Glomerular visceral epithelial cell (primary cell): ENCODE results near the gene PTPRK.

Experiments used
- DNase-seq: peaks from one replicate; pipeline ENCODE4 v3.0.0-alpha.2; 2016; ENCODE audit errors: extremely low spot score

The PTPRK gene

DNA sequence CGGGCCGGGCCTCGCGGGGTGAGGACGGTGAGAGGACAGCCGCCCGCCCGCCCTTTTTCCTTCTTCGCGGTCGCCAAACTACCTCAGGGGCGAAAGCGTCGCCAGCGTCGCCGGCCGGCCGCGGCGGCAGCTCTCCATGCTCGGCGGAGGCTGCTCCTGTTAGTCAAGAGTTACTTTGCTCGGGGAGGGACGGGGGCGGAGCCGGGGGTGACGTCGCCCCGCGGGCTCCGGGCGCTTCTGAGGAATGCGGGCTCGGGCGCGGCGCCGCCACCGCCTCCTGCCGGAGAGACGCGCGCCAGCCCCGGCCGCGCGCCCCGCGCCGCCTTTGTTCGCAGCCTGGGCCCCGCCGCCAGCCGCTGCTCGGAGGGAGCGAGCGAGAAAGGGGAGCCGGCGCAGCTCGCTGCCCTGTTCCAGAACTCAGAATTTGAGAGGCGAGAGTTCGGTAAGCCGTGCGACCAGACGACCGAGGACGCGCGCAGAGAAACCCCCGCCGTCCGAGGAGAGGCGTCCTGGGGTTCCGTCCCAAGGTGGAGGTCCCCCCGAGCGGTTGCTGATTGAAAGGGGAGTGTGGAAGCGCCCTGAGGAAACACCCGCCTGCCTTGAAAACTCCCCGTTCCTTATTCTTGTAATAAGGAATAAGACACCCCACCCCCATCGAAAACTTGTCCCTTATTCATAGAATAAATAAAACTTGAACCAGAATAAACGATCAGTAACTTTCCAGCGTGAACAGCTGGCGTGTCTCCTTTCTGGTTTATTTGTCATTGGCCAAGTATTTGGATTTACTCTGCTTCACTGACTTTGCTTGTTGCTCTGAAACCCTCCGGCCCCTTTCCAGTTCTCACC, at the start of gene PTPRK:
Gene PTPRK, minus strand, starts transcription at position 164 of the 846 bp plus-strand sequence. CDS start 241 bp downstream, outside the sequence.
- peak; percentile 96 for DNase-seq

DNA sequence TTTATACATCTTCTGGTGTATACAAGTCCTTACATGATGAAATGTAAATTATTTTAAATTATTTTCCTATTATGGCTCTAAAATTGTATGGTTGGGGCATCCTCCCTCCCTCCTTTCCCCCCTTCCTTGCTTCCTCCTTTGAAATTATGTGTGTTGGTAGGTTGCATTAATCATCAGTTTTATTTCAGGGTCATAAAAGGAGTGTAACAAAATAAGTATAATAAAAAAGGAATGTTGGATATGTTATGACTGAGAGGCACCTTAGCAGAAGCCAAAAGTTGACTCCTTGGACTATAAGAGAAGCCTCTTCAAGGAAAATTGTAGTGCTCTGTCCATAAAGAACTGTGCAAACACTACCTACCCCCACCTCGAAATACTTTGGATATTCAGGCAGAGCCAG, 46.6 kb upstream of the PTPRK start:
- DNase-seq = peak; percentile 4

DNA sequence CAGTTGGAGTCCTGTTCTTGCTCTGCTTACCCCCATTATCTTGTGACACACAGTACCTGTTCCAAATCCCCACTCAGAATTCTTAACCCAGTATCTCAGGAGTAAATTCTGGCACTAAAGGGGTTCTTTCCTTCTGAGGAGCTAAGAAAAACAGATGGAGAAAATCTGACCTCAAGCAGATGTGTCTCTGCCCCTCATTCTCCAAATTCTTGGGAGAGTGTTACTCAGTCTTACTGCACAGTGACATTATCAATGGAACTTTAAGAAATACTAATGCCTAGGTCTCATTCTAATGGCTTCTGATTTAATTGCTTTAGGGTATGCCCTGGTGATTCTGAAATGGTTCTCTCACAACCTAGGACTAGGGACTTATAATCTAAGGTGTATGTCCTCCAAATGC, 40.6 kb upstream of the PTPRK start:
- no peak for DNase-seq

DNA sequence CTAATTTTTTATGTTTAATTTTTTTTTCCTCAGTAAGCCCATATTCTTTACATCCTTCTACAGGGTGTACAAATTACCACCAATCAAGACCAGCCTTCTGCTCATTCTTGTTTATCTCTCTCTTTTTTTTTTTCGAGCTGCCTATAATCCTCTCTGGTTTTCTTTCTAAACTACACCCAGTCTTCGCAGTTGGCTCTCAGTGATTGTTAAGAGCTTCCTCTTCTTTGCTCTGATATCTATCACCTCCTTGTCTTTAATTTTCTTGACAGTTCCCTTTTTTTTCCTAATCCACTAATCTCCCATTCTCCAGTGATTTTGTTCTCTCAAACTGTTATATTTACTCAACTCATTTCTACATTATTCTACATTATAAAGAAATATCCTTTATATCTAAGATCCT, 38.5 kb upstream of the PTPRK start:
- no peak for DNase-seq

DNA sequence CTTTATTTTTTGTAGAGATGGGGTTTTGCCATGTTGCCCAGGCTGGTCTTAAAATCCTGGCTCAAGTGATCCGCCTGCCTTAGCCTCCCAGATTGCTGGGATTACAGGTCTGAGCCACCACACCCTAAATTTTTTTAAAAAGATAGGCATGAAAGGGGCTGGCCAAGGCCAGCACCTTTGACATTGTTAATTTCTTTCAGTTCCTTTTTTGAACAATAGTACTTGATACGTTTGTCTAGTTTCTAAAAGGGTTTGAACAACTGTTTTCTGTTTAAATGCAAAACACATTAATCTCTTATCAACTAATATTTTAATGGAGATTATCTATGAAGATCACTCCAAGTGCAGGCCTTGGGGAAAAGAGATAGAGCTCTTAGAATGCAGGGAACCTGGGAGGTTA, 37.6 kb upstream of the PTPRK start:
- DNase-seq = no peak

DNA sequence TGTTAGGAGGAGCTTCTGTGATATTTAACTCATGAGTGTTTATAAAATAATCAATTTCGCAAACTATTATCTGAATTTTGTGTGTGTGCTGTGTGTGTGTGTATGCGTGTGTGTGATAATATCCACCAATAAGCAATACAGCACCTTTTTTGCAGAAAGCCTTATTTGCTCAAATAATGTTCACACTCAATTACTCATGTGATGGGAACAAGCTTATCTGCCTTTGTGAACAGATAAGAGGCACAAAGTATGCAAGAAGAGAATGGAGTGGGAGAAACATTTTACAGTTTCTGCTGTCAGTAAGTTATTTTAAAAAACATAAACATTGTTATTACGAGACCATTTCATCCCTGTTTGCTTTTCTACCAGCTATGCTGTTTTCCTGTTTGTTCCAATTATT, 36.7 kb upstream of the PTPRK start:
- no peak for DNase-seq

DNA sequence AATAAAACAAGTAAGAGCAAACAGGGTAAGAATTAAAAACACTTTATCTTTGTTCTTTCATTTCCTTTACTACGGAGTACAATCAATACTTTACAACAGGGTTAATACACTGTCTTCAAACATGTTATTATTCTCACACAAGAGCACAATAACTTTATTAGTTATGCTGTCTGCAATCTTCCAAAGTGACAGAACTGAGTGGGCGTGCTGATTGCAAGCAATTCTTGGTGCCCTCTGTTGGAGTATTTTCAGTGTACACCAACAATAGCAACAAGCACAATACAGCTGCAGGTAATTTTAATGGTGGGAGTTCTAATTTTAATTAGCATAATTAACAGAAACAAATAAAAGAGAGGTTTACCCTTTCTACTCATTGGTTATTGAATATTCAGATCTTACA, 33.9 kb upstream of the PTPRK start:
- no peak for DNase-seq

DNA sequence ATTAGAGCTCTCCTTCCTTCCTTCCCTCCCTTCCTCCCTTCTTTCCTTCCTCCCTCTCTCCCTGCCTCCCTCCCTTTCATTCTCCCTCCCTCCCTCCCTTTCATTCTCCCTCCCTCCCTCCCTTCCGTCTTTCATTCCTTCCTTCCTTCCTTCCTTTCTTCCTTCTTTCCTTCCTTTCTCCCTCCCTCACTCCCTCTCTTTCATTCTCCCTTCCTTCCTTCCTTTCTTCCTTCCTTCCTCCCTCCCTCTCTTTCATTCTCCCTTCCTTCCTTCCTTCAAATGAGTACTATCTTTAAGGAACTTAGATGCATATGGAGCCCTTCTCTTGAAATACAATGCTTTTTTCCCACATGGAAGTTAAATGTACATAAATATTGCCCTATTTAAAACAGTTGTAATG, 20.9 kb upstream of the PTPRK start:
- no peak for DNase-seq

DNA sequence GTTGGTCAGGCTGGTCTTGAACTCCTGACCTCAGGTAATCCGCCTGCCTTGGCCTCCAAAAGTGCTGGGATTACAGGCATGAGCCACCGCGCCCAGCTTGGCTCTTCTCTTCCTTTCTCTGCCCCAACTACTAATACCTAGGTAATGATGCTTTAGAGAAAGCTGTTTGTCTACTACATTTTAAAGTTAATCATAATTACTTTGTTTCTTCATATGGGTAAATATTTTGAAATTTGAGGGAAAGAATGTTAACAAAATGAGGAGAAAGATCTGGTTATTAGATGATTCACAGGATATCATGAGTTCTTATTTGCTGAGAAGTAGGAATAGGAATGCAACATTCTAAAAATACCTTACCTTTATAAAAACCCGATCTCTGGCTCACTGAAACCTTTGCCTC, 18.4 kb upstream of the PTPRK start:
- no peak for DNase-seq

DNA sequence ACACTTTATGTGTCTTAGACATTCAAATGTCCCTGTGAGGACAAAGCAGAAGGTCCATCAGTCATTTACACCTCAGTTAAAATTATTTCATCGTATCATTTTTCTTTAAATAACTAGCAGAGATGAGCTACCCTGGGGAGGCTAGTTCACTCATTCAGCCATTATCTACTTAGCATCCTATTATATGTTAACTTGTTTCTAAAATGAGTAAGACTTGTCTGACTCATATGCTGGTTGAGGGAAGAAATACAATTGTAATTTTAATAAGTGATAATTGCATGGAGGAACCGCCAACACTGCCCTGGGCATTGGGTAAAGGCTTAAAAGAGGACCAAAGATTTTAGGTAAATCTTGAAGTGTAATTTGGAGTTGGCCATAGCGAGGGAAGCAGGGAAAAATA, 12.4 kb upstream of the PTPRK start:
- DNase-seq = no peak

DNA sequence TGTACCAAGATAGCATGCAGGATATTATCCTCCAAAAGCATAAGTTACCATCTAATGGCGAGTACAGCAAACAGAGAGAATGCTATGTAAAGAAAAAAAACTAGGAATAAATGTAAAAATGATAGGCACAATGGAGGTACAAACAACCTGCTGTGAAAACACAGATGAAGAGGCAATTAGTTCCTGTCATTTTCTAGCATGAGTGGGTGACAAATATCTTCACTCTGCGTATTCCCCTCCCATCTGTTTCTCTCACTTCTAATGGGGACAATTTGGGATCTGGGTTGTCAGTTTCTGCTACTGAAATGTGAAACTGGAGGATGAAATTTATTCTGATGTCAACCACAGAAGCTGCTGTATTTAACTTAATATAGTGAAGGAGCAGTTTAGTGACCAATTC, 11.7 kb upstream of the PTPRK start:
- no peak for DNase-seq

DNA sequence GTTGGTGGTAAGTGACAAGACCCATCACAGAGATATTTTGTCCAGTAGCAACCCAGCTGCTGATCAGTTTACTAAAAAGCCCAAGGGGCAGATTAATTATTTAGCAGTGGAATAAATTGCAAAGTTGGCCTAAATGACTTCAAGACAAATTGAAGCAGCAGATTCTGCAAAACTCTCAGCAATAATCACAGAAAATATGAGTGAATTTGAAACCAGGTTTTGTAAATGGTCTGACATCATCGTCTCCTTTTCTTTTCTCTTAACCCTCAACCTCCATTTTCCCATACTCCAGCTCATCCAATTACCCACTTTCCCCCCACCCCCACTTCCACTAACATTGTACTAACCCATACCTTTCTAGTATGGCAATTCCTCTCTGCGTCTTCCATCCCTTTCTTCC, 11.3 kb upstream of the PTPRK start:
- no peak for DNase-seq

DNA sequence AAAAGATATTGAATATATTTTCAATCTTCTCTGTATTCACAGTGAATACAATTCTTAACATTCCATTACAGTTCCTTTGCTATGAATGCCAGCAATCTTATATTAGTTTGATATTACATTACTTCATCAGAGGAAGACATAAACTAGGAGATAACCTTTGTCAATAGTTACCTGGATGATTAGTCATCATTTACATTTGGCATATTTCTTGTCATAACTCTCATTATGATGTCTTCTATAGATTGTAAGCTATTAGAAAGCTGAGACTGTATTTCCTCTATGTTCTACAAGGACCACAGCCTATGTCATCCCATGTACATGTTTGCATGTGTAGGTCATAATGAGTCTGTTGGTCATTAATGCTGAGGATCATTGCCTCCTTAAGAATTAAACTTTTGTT, 7.8 kb upstream of the PTPRK start:
- no peak for DNase-seq

DNA sequence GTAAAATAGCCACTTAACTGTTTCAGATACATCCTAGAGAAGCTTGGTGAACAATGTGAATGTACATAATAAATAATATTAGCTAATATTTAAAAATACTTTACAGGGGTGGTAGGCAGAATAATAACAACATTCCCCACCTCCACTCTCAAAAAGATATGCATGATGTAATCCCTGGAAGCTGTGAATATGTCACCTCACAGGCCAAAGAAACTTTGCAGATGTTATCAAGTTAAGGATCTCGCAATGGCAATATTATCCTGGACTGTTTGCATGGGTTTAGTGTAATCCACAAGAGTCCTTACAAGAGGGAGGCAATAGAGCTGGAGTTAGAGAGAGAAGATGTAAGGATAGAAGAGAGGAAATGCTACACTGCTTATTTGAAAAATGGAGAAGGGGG, 7.0 kb upstream of the PTPRK start:
- DNase-seq = no peak

DNA sequence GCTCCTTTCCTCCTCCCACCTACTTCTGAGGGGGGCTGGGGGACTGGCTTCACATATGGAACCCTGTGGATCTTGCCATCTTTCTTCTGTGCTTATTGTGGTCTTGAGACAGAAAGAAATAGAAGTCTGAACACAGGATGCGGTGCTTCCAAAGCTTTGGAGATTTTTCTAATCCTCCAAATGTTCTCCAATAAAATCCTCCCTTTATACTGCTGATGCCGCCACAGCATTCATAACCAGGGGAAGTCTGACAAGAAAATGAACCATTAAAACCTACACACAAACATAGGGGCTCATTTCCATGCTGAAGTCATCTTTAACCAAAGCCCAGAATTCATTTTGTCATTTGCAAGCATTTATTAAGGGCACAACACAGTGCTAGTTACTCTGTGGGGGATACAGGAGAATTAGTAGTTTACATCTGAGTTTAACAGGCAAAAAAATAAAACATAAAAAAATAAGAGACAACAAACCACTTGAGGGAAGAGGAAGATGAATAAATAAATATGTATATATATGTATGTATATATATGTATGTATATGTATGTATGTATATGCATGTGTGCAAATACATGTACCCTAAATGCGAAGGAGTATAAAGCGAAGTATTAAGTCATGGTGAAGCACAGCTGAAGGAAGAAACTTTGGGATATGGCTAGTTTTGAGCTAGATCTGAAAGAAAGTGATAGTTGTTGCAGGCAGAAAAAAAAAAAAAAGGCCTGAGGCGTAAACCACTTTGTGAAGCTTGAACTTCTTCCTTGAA, 5.9 kb upstream of the PTPRK start:
- no peak for DNase-seq

DNA sequence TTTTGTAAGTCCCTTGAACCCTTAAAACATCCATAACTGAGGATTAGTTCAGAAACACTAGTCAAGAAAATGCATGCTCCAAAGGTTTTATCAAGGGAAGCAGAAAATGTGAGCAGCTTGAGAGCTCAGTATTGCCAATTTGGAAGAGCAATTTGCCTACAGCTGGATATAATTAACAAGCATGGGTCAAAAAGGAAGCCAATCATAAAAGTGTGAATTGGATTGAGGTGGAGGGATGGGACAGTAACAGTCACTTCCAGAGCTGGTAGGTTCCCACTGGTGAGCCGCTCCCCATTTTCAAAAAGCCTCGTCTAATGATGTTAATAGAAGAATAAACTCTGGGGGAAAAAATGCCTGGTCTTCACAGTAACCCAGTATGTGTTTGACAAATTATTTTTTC, 5.0 kb upstream of the PTPRK start:
- DNase-seq = no peak

DNA sequence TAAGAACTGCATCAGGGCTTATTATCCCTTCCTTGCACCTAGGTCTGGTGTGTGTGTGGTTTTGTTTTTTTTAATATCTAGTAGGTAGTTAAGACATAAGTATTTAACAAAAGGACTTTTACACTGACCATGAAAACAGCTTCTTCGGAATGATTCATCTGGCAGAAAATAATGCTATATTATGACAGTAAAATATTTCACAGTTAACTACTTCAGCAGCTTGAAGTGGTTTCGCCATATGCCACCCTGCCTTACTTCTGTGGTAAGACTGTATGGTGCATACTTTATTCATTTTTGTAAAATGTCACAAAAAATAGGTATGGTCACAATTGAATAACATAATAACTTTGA, 858 bp upstream of the PTPRK start:
- no peak for DNase-seq

DNA sequence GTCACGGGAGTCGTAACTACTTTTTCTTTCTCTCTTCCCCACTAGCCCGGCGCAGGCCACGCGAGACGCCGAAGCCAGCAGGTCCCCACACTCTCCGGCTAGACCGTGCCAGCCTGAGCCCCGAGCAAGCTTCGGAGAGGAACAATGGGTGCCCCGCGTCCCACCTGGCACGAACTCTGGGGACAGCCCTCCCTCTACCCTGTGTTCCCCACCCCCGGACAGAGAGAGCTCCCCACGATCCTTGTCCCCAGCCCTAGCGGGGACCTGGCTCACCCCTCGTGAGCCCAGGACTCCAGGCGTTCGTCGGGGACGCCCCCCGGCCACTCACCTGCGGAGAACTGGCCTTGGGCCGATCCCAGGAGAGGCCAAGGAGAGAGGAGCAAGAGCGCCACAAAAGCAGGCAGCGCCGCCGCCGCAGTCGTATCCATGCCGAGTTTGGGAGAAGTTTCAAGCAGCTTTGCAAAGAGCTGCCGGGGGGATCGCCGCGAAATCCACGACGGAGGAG, 416 bp downstream of the PTPRK start:
- DNase-seq = no peak

DNA sequence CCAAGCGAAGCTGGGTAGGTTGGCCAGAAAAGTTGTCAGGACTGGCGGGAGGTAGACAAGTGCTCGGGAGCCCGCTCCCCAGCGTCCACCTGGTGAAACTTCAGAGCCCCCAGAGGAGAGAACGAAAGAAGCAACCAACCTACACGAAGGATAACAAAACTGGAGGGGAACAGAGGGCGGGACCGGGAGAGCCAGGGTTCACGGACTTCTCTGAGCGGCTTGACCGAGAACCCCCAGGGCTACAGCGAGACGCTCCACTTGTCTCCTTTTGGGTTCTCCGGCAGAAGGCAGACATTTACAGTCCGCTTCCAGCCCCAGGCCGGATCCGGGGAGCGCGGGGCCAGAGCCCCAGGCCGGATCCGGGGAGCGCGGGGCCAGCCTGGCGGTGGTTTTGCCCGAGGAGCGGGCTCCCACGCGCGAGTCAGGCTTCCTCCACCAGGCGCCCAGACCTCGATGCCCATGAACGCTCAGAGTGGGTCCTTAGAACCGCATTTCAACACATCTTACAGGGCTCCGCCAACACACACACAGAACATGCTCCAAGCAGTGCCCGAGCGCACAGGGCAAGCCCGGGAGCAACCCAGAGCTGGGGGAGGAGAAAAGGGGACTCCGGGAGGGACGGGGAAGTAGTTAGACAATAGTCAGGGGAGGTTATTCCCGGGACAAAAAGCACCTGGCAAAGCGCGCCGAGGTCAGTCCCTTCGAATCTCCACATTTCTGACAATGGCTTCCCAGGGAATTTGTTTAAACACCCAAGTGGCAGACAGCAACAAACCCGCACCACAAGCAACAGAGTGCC, 1.1 kb downstream of the PTPRK start:
- peak; percentile 79 for DNase-seq

DNA sequence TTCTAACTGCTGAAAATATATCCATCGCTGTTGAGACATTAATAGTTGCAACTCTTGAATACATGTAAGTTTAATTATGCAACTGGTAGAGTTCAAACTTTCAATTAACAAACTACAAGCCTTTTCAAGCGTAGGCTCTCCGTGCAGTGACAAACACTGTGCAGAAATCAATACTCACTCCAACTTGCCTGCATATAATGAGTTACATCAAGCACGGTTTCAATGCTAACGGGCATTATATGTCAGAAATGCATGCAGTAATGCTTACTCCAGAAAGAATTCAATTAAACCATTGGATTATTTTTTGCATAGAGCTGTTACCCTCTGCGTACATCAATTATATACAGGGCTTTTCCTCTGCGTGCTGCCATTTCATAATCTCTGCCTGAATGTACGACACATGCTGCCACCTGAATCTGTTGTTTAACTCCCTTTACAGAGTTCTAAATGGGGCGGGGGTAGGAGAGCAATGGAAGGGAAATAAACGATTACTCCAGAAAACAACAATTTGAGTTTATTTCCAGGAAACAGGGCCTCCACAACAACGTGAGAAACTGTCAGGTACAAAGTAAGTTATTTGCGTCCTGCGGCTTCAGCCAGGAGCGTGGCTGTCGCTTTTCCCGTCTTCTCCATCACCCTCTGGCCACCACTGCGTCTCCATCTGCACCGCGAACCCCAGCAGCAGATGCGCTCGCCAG, 1.8 kb downstream of the PTPRK start:
- no peak for DNase-seq

DNA sequence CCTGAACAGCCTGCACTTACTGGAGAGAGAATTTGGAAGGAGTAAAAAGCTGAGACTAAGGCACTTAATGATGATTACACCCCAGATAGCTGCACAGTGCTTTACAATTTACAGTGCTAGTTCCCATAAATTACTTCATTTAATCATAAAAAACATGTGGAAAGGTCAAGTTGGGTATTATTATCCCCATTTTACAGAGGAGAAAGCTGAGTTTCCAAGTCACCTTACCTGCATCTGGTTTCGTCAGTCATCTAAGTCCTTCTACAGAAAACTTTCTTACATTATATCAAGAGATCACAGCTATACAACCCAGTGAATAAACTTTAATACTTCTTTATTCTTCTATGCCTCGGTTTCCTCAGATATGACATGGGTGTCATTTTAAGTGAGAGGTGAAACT, 3.3 kb downstream of the PTPRK start:
- no peak for DNase-seq

DNA sequence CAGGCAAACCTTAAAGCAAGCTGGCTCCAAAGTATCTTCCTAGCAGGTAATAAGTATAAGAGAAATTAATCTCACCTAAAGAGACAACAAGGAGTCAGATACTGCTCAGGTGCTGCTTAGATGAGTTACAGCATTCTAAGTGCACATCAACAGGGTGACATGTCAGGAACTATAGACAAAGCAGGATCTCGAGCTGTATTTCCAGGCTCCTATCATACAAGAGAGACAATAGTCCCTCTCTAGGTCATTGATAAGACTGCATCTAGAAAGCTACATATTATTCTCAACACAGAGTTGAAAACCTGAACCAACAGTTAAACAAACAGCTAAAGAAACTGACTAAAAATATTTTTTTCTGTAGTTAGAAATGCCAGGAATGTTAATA, 3.9 kb downstream of the PTPRK start:
- peak; percentile 56 for DNase-seq
